ENCODE measurements around the gene ADAT3.
A peak's percentile ranks its signal among the peaks of the same experiment; 100 is the strongest.
"Not testable (repeated sequence)": the region's sequence is repeated elsewhere in the genome, so short reads cannot be mapped to it uniquely, and the experiment has no call there.

ADAT3 gene

DNA sequence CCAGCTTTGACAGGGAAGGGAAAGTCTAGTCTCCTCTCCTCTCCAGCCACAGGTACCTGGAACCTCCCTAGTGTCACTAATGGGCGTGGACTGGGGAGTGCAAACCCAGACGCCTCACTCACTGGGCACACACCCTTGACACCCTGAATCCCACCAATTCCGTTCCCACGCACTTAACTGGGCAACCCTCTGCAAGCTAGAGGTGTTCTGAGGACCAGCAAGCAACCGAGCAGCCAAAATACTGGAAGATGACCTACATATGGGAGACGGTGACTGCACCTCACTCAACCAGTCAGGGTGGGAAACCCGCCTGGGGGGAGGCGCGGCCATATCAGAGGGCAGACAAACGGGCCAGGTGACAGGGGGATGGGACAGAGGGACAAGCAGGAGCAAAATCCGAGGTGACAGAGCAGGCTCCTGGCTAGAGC, 20.9 kb upstream of the ADAT3 start:
- peak; percentile 5 for DNase-seq

DNA sequence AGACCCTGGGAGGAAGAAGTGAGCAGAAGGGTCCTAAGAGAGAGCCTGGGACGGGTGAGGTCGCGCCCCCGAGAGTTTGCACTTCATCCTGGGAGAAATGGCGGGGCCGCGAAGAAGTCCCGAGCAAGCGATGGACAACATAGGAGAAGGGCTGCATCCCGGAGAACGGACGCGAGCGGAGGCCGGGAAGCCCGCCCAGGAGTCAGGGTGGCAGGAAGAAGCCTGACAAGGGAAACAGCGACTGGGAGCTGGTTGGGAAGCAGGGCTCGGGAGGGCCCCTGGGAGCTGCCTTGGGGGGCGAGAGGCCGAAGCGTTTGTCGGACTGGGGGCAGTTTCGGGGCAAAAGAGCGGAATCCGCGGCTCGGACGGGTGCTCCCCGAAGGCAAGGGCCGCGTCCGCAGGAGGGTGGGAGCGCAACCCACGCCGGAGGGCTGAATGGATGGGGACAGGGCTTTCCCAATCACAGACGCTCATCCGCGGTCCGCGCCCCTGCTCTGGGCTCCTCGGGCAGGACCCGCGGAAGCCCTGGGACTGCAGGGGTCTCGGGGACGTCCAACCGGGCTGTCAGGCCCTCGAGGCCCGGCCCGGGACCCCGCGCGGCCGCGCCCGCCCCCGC, 20.4 kb upstream of the ADAT3 start:
- peak; percentile 42 for DNase-seq

DNA sequence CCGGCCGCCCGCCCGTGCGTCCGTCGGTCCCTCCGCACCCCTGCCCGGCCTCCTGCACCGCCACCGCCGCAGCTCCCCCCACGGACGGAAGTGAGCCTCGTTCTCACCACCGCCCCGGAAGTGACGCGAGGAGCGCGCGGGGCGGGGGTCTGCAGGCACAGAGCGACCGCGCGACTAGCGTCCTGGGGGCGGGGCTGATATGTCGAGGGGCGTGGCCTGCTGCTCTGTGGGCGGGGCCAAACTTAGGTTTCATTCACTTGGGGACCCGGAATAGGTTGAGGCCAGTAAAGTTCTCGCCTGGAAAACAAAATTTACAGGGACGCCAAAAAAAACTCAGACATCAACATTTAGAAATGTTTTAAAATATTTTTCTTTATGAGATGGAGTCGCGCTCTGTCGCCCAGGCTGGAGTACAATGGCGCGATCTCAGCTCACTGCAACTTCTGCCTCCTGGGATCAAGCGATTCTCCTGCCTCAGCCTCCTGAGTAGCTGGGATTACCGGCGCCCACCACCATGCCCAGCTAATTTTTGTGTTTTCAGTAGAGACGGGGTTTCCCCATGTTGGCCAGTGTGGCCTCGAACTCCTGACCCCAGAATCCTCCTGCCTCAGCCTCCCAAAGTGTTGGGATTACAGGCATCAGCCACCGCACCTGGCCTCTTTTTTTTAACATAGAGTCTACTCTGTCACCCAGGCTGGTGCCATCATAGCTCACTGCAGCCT, 19.6 kb upstream of the ADAT3 start, which contains the start of gene ABHD17A:
Gene ABHD17A, minus strand, starts transcription at position 99 of the 722 bp plus-strand sequence. CDS start 3,930 bp downstream, outside the sequence.
- peak; percentile 96 for DNase-seq

DNA sequence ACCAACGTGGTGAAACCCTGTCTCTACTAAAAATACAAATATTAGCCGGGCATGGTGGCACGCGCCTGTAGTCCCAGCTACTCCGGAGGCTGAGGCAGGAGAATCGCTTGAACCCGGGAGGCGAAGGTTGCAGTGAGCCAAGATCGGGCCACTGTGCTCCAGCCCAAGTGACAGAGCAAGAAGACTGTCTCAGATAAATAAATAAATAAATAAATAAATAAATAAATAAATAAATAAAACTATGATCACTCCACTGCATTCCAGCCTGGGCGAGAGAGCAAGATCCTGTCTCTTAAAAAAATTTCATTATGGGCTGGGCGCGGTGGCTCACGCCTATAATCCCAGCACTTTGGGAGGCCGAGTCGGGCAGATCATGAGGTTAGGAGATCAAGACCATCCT, 18.8 kb upstream of the ADAT3 start:
- DNase-seq: not testable (repeated sequence)

DNA sequence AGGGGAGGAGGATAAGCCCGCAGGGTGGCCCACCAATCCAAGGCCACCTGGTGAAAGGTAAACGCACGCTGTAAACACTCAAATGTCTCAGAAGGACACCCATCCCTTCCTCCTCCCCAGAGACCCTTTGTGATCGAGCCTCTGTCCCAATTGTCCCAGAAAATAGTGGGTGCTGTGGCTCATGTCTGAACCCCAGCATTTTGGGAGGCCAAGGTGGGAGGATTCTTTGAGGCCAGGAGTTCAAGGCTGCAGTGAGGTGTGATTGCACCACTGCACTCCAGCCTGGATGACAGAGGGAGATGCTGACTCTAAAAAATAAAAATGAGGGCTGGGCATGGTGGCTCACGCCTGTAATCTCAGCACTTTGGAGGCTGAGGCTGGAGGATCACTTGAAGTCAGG, 16.8 kb upstream of the ADAT3 start:
- DNase-seq: no peak

DNA sequence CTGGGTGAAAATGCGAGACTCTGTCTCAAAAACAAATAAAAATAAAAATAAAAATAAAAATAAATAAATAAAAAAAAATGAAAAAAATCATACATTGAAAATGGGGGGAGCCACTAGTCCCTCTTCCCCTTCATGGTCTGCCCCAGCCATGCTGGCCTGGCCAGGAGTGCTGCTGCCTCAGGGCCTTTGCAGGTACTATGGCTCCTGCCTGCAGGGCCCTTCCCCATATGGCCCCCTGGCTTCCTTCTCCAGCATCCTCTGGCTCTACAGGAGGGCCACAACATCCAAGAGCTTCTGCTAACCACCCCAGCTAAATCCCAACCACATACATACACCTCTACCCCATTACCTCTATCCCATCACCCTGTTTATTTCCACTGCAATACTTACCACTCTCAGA, 15.3 kb upstream of the ADAT3 start:
- DNase-seq: no peak

DNA sequence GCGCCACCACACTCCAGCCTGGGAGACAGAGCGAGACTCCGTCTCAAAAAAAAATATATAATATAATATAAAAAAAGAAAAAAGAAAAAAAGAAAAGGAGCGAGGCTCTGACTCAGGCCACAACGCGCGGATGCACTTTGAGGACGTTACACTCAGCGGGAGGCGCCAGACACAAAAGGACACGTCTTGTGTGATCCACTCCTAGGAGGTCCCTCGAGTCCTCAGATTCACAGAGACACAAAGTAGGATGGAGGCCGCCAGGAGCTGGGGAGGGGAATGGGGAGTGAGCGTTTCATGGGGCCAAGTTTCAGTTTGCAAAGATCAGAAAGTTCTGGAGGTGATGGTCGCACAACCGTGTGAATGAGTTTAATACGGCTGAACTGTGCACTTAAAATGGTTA, 11.4 kb upstream of the ADAT3 start:
- DNase-seq: no peak

DNA sequence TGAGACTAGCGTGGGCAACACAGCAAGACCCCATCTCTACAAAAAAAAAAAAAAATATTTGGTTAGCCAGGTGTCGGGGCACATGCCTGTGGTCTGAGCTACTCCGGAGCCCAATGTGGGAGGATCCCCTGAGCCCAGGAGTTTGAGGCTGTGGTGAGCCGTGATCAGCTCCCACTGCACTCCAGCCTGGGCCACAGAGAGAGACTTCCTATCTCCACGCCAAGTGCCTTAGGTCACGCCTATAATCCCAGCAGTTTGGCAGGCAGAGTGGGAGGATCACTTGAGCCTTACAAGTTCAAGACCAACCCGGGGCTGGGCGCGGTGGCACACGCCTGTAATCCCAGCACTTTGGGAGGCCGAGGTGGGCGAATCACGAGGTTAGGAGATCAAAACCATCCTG, 8.7 kb upstream of the ADAT3 start:
- no peak for DNase-seq

DNA sequence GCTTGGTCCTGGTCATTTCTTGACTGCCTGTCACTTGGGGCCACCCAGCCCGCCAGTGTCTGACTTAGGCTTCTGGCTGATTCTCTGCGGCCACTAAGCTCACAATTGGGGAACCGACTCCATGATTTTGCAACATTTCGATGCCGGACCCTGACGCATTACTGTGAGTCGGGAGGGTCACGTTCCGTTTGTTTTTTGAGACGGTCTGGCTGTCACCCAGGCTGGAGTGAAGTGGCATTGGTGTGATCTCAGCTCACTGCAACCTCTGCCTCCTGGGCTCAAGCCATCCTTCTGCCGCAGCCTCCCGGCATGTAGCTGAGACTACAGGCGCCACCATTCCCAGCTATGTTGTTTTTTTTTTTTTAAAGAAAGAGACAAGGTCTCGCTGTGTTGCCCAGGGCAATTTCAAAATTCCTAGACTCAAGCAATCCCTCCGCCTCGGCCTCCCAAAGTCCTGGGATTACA, 3.2 kb upstream of the ADAT3 start:
- DNase-seq: no peak

DNA sequence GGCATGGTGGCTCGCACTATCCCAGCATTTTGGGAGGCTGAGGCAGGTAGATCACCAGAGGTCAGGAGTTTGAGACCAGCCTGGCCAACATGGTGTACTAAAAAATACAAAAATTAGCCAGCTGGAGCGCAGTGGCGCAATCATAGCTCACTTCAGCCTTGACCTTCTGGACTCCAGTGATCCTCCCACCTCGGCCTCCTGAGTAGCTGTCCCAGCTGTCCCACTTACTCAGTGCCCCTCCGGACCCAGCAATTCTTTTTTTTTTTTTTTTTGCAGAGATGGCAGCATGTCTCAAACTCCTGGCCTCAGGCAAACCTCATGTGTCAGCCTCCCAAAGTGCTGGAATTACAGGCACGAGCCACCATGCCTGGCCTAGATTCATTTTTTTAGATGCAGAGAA, 2.3 kb upstream of the ADAT3 start:
- no peak for DNase-seq

DNA sequence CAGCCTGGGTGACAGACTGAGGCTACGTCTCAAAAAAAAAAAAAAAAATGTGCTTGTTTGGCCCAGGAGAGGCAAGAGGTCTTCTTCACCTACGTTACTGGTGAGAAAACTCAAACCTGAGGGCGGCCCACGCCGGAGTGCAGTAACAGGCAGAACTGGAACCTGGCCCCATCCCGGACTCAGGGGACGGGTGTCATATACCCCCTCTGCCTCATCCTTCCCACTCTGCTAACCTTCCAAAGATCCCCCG, 414 bp upstream of the ADAT3 start:
- no peak for DNase-seq

DNA sequence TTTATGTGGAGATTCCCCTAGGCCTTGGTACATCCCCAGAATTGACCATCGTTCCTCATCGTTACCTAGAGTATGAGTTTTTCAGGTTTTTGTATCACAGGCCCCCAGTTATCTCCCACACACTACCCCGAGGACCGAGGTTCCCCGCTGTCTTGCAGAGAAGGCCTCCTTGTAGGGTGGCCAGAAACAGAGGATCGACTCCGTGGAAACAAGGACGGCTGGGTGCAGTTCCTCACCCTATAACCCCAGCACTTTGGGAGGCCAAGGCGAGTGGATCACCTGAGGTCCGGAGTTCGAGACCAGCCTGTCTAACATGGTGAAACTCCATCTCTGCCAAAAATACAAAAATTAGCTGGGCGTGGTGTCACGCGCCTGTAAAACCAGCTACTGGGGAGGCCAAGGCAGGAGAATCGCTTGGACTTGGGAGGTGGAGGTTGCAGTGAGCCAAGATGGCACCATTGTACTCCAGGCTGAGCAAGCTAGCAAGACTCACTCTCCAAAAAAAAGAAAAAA, 720 bp downstream of the ADAT3 start:
- no peak for DNase-seq

DNA sequence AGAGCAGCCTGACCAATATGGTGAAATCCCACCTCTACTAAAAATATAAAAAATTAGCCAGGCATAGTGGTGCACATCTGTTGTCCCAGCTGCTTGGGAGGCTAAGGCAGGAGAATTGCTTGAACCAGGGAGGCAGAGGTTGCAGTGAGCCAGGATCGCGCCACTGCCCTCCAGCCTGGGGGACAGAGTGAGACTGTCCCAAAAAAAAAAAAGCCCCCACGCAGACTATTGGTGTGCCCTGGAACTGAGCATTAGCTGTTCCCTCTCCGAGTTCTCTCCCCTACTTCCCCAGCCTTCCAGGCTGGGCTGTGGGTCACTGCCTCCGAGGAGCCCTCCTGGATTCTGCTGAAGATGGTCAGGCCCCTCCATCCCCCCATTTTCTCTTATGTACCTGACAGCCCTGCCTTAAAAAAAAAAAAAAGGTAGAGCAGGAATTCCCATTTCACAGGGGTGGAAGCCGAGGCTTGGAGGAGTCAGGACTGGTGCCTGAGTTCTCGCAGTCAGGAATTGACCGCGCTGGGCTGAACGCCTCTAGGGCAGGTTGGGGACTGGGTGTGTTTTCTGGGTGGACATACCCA, 1.9 kb downstream of the ADAT3 start:
- no peak for DNase-seq

DNA sequence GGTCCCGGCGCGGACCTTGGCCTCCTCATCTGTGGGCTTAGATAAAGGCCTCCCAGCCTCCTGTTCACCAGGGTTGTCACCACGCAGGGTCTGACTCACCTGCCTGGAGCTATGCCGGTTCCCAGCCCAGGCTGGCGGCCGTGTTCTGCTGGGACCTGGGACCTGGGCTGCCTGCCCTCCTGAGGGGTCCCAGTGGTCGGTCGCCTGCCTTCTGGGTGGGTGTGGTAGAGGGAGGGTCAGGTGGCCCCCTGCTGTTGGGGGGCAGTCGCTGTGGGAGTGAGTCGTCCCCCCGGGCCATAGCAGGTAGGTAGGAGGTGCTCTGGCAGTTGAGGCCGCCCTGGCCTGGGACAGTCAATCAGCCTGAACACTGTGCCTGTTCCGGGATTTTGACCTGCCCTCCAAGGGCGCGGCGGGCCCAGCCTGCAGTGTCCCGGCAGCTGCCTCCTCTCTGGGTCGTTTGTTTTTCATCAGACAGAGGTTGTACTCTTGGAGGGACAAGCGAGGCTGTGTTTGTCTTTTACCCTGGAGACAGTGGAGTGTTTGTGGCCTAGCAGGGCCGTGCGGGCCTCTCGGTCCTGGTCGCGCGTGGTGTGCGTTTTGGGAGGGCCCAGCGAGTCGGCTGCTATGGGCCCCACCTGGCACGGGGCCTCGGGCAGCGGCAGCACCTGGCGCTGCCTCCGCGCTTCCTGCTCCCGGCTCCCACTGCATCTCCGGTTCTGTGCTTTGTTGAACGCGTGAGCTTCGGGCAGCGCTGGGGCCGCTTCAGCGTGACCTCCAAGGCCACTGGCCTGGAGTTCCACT, 2.6 kb downstream of the ADAT3 start:
- DNase-seq: no peak

DNA sequence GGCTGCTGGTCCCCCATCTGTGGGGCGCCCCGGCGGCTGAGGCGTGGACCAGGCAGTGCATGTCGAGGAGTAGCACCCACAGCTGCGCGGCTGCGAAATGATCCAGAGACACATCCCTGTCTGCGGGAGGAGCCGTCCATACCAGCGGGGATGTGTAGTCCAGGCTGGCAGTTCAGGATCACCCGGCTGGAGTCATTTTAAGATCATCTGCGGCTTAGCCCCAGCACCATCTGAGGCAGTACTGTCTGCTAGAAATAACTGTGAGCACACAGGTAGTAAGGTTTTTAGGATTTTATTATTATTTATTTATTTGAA, 3.1 kb downstream of the ADAT3 start:
- DNase-seq: no peak

DNA sequence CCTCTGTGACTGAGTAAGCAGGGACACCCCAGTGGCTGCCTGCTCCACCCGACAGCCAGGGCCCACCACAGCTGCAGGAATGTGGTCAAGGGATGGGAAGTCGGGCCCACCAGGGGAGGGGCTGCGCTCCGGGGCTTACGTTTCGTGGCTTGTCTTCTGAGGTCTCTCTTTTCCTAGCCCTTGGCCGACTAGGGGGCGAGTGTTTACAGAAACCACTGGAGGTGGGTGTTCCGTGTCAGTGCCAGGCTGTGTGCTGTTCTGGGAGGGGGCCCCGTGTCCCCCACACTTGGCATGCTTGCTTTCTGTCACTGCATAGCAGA, 4.5 kb downstream of the ADAT3 start:
- no peak for DNase-seq

DNA sequence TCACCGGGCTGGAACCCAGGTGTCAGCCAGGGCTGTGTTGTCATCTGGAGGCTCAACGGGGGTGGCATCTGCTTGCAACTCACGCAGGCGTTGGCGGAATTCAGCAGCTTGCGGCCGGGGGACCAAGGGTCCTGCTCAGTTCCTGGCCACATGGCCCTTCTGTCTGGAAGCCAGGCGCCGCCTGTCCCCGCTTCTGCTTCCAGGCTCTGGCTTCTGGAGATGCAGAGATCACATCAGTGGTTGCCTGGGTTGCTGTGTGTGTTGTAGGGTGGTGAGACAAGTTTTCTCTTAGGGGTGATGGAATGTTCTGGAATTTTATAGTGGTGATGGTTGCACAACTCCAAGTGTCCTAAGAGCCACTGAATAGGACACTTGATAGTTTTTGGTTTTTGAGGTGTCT, 5.0 kb downstream of the ADAT3 start:
- DNase-seq: no peak

DNA sequence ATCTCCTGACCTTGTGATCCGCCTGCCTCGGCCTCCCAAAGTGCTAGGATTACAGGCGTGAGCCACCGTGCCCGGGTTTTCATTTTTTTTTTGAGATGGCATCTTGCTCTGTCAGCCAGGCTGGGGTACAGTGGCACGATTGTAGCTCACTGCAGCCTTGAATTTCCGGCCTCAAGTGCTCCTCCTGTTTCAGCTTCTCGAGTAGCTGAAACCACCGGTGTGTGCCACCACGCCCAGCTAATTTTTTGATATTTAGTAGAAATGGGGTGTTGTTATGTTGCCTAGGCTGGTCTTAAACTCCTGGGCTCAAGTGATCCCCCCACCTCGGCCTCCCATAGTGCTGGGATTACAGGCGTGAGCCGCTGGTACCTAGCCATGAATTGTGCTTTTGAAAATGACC, 5.9 kb downstream of the ADAT3 start:
- no peak for DNase-seq

DNA sequence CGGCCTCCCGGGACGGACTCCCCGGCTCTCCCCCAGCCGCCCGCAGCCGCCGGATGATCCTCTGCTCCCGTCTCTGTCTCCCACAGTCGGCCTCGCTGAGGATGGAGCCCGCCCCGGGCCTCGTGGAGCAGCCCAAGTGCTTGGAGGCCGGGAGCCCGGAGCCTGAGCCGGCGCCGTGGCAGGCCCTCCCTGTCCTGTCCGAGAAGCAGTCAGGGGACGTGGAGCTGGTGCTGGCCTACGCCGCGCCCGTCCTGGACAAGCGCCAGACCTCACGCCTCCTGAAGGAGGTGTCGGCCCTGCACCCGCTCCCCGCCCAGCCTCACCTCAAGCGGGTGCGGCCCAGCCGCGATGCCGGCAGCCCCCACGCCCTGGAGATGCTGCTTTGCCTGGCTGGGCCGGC, 6.8 kb downstream of the ADAT3 start:
- DNase-seq: no peak

DNA sequence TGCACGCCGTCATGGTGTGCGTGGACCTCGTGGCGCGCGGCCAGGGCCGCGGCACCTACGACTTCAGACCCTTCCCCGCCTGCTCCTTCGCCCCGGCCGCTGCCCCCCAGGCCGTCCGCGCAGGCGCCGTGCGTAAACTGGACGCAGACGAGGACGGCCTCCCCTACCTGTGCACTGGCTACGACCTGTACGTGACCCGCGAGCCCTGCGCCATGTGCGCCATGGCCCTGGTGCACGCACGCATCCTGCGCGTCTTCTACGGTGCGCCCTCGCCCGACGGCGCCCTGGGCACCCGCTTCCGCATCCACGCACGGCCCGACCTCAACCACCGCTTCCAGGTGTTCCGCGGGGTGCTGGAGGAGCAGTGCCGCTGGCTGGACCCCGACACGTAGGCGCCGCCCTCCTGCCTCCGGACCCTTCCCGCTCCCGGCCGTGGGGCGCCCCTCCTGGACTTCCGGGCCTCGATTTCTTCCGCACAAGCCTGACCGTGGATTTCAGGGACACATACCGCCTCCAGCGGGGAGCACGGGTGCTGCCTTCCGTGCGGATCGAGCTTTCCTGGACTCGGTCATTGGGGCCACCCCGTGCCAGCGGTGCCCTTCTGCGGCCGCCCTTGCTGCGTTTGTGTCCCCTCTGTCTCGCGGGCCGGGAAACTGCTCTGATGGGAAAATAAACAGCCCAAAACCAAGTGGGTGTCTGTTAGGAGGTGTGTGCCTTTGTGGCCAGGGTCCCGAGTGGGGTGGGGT, 7.7 kb downstream of the ADAT3 start:
- DNase-seq: no peak

DNA sequence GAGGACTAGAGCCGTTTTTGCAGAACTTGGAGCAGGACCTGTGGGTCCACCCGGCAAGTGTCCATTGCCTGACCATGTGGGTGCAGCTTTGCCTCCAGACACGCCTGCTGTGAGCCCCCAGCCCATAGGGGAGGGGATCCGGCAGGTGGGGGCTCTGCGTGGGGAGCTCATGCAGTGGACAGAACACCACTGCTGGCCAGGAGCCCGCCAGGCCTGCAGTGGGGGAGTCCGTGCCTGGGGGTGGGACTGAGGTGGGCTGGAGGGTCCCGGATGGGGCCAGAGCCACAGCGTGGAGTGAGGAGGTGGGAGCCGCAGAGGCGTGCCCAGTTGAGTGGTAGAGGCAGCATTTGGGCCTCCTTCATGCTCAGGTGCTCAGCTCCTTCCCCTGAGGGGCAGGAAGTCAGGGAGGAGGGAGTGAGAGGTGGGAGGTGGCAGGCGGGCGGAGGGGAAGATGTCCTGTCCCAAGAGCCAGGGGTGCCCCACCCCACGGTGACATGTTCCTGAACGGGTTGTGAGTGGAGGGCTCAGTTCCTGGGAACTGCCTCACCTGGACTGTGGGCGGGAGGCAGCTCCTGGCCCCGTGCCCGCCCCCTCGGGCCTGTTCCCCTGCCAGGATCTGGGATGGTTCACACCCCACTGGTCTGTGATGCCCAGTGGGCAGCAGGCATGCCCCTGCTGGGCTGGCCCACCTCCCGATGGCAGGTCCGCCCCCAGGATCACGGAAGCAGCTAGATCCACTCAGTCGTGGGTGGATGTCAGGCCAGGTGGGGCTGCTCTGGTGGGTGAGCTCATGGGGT, 8.8 kb downstream of the ADAT3 start:
- no peak for DNase-seq

DNA sequence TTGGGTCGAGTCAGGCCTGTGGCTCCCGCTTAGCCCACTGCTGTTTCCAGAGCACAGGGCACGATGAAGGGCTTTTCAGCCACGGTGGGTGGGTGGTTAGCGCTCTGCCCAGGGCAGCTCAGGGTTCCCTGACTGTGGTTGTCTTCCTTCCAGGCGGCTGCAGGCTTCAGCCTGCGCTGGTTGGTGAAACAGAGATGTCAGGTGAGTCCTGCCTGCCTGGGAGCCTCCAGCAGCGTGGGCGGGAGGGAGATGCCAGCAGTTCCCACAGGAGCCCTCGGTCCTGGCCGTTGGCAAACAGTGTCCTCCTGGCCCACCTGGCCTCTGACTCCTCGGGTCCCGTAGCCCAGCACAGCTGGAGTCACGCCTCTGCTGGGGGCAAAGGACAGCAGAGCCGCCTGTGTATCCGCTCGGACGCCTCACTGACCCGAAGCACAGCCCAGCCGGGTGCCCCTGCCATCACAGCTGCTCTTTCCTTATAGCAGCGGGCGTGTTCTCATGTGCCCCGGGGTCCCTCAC, 9.7 kb downstream of the ADAT3 start:
- DNase-seq: no peak
